IPS DF 6.9 (cell line): ENCODE results near the gene ZNF791.
"Not testable (repeated sequence)": the region's sequence is repeated elsewhere in the genome, so short reads cannot be mapped to it uniquely, and the experiment has no call there.

Experiments used
- DNase-seq: peaks from one replicate; pipeline ENCODE4 v3.0.0-alpha.2; 2013; ENCODE audit warnings: low read depth, low spot score
- H3K27ac ChIP-seq: one replicate; pipeline ENCODE4 v1.5.1; 2013; ENCODE audit warnings: low read length, control low read depth
- H3K27me3 ChIP-seq: 2 replicates; pipeline ENCODE4 v1.6.1; 2013; ENCODE audit warnings: mild to moderate bottlenecking, low read length; ENCODE audit not compliant: control insufficient read depth, insufficient read depth
- H3K36me3 ChIP-seq: 2 replicates; pipeline ENCODE4 v1.6.1; 2013; ENCODE audit warnings: low read length; ENCODE audit not compliant: control insufficient read depth, insufficient read depth
- H3K4me1 ChIP-seq: 2 replicates; pipeline ENCODE4 v1.6.1; 2013; ENCODE audit warnings: low read length; ENCODE audit not compliant: control insufficient read depth, insufficient read depth
- H3K4me3 ChIP-seq: 2 replicates; pipeline ENCODE4 v1.5.1; 2013; ENCODE audit warnings: mild to moderate bottlenecking, low read length
- H3K9me3 ChIP-seq: 2 replicates; pipeline ENCODE4 v1.6.1; 2013; ENCODE audit warnings: low read length, inconsistent platforms; ENCODE audit not compliant: control insufficient read depth, insufficient read depth
- whole genome bisulfite sequencing: extraction: QIAGEN DNeasy Blood & Tissue Kit; methylation state at CpG from one replicate; pipeline ENCODE4 v1.1.7; 2013; ENCODE audit warnings: mixed read lengths, missing lambda C conversion rate; ENCODE audit not compliant: insufficient read length, insufficient coverage; 5-methylcytosine and 5-hydroxymethylcytosine counted together

Gene ZNF791

DNA sequence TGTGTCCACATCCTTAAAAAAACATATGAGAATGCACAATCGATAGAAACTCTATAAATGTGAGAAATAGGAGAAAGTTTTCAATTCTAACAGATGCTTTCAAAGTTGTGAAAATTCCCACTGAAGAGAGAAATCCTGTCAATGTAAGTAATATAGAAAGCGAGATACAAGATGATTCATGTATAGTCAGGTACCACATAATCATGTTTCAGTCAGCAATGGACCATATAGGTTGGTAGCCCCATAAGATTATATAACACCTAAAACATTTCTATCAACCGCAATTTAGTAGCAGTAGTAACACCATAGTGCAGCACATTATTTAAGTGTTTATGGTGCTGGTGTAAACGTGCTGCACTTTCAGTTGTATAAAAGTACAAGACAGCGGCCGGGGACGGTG is 18.5 kb downstream of the ZNF791 start:
- no peaks in the 10 kb centered on the region for H3K27me3 ChIP-seq

DNA sequence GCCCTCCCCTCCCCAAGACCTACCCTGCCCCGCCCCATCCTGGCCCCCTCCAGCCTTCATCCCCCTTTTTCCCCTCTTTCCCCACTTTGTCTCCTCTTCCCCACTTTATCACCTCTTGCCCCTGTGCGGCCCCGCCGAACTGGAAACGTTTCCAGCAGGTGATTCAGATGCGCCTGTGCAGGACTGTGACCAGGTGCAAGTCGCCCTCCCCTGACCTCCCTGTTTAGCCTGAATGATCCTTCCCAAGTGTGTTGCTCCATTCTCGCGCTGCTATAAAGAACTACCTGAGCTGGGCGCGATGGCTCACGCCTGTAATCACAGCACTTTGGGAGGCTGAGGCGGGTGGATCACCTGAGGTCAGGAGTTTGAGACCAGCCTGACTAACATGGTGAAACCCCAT is 25.9 kb downstream of the ZNF791 start:
- H3K4me3 ChIP-seq, result no peak overlapping the region
- no peaks in the 10 kb centered on the region; the same call in 1 of the 2 replicates for H3K9me3 ChIP-seq
- no peaks in the 10 kb centered on the region for H3K4me1 ChIP-seq
- no peak for DNase-seq
- no peaks in the 10 kb centered on the region for H3K36me3 ChIP-seq
- no peak overlapping the region for H3K27ac ChIP-seq
- no peaks in the 10 kb centered on the region; the same call in 1 of the 2 replicates for H3K27me3 ChIP-seq
- WGBS, result no CpG with 5 or more reads among the region's 13 CpGs

More for the DNA sequence above, 18.5 kb downstream of the ZNF791 start:
- no peaks in the 10 kb centered on the region for H3K4me1 ChIP-seq
- H3K27ac ChIP-seq, result no peak overlapping the region
- no peak for DNase-seq
- H3K36me3 ChIP-seq, result peaks cover 31% of the 10 kb centered on the region; the same call in 1 of the 2 replicates
- H3K4me3 ChIP-seq, result no peak overlapping the region
- peaks cover 12% of the 10 kb centered on the region for H3K9me3 ChIP-seq
- WGBS, result no CpG with 5 or more reads among the region's 7 CpGs

DNA sequence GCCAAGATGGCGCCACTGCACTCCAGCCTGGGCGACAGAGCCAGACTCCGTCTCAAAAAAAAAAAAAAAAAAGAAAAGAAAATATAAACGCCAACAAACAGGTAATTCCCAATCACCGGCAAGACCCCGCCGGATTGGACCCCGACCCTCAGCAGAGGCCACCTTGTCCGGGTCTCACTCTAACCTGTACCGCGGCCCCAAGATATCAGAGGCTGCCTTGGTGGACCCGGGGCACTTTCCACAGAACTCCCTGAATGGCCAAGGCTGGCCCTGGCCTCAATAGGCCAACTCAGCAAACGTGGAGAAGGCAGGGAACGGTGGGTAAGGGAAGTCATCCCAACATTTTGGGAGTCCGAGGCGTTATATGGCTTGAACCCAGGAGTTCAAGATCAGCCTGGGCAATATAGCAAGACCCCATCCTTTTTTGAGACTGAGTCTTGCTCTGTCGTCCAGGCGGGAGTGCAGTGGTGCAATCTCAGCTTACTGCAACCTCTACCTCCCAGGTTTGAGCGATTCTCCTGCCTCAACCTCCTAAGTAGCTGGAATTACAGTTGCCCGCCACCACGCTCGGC is 28.0 kb downstream of the ZNF791 start:
- Histone ChIP-seq H3K9me3 (no peaks in the 10 kb centered on the region; the same call in 1 of the 2 replicates), H3K4me1 (no peaks in the 10 kb centered on the region), H3K4me3 (no peak overlapping the region), H3K27ac (no peak overlapping the region), H3K27me3 (no peaks in the 10 kb centered on the region; the same call in 1 of the 2 replicates), H3K36me3 (no peaks in the 10 kb centered on the region)
- no CpG with 5 or more reads among the region's 22 CpGs for WGBS
- DNase-seq, result no peak

DNA sequence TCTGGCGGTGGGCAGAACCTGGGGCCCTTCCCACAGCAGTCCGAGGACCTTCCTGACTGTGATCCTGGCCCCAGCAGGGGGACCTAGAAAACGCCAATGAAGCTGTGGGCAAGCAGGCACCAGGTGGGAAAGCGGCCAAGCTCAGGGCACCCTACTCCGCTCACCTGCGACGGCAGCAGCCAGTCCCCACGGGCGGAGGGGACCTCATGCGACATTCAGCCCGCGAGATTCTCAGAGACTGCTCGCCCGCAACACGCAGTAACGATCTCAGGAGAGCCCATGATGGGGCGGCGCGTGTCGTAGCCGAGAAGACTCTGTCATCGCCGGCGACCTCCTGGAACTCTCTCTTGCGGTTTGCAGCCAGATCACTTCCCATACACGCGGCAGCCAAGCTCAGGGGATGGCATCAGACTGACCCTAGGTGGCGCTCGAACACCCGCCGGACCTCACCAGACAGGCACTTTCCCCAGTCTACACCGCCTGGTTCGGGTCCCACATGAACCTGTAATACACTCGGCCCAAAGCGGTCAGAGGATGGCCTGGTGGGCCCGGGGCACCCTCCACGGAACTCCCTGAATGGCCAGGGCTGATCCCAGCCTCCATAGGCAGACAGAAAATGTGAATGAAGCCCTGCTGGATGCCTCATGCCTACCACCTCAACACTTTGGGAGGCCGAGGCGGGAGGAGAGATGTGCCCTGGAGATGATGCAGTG is 29.3 kb downstream of the ZNF791 start:
- DNase-seq, result peak; percentile 71
- Histone ChIP-seq H3K4me3 (peak overlapping the region; percentile 16; the same call in 1 of the 2 replicates), H3K27me3 (no peaks in the 10 kb centered on the region; the same call in 1 of the 2 replicates), H3K4me1 (no peaks in the 10 kb centered on the region), H3K27ac (no peak overlapping the region), H3K36me3 (no peaks in the 10 kb centered on the region), H3K9me3 (no peaks in the 10 kb centered on the region; the same call in 1 of the 2 replicates)
- WGBS, result no CpG with 5 or more reads among the region's 39 CpGs

DNA sequence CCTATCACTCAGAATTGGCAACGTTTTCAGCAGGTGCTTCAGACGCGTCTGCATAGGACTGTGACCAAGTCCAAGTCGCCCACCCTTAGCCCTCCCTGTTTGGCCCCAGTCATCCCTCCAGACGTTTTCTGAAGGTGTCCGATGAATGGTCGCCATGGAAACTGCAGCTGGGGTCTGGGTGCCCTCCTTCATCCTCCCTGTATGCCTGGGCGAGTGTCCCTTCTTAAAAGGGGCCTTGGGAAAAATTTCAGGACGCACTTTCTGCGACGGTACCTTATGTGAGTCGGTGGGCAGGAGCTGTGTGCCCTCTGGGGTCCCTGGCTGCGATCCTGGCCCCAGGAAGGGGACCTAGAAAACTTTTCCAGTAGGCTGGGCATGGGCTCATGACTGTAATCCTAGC is 30.7 kb downstream of the ZNF791 start:
- Histone ChIP-seq H3K36me3 (no peaks in the 10 kb centered on the region), H3K4me1 (no peaks in the 10 kb centered on the region), H3K4me3 (no peak overlapping the region), H3K27ac (no peak overlapping the region), H3K27me3 (no peaks in the 10 kb centered on the region; the same call in 1 of the 2 replicates), H3K9me3 (no peaks in the 10 kb centered on the region; the same call in 1 of the 2 replicates)
- no CpG with 5 or more reads among the region's 13 CpGs for WGBS
- no peak for DNase-seq

DNA sequence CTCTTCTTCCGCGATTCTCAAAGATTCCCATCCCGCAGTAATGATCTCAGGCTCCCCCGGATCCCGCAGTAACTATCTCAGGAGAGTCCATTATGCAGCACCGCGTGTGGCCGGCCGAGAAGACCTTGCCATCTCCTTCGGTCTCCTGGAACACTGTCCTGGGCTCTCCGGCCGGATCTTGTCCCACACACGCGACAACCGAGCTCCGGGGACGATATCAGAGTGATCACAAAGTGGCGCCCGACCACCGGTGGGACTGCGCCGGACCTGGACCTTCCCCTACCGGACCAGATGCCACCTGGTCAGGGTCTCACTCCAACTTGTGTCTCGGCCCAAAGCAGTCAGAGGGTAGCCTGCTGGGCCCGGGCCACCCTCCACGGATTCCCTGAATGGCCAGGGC is 31.8 kb downstream of the ZNF791 start:
- Histone ChIP-seq H3K36me3 (no peaks in the 10 kb centered on the region), H3K9me3 (no peaks in the 10 kb centered on the region; the same call in 1 of the 2 replicates)

DNA sequence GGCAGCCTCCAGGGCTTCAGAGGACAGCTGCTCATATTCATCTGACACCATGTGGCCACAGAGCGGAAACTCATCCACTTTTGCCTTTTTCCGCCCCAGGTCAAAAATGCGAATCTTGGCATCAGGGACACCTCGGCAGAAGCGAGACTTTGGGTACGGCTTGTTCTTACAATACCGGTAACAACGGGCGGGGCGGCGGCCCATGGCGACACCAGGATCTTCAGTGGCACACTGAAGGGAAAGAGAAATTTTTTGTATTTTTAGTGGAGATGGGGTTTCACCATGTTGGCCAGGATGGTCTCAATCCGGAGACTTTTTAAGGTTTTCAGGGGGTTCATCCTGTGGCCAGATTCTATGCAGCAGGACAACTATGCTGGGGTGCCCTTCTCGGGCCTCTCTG is 33.0 kb downstream of the ZNF791 start:
- not testable (repeated sequence) for H3K4me1 ChIP-seq, H3K36me3 ChIP-seq, DNase-seq, H3K27me3 ChIP-seq, H3K27ac ChIP-seq, H3K4me3 ChIP-seq, H3K9me3 ChIP-seq
- no CpG with 5 or more reads among the region's 14 CpGs for WGBS

More for the DNA sequence above, 31.8 kb downstream of the ZNF791 start:
- no peak for DNase-seq
- no CpG with 5 or more reads among the region's 26 CpGs for WGBS
- Histone ChIP-seq H3K4me1 (no peaks in the 10 kb centered on the region), H3K4me3 (no peak overlapping the region), H3K27me3 (no peaks in the 10 kb centered on the region; the same call in 1 of the 2 replicates), H3K27ac (no peak overlapping the region)

DNA sequence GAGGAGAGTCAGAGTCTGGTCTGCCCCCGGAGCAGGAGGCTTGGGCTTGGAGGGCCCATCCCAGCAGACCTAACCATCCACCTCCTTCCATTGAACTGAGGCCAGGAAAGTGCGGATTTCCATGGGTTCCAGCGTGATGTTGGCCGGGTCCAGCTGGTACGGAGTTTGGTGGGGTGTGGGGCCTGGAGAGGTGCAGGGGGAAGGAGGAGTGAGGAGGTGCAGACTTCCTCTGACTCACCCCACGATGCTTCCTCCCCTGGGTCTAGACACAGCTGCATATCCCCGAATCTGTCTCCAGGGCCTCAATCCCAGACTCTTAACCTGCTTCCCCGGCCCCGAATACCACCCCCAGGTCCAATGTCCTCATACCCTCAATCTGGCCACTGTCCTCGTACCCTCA is 35.8 kb downstream of the ZNF791 start:
- WGBS, result no CpG with 5 or more reads among the region's 10 CpGs
- H3K27ac ChIP-seq, result no peak overlapping the region
- no peaks in the 10 kb centered on the region for H3K4me1 ChIP-seq
- H3K36me3 ChIP-seq, result no peaks in the 10 kb centered on the region
- H3K27me3 ChIP-seq, result no peaks in the 10 kb centered on the region; the same call in 1 of the 2 replicates
- H3K4me3 ChIP-seq, result no peak overlapping the region
- H3K9me3 ChIP-seq, result no peaks in the 10 kb centered on the region
- DNase-seq, result no peak

DNA sequence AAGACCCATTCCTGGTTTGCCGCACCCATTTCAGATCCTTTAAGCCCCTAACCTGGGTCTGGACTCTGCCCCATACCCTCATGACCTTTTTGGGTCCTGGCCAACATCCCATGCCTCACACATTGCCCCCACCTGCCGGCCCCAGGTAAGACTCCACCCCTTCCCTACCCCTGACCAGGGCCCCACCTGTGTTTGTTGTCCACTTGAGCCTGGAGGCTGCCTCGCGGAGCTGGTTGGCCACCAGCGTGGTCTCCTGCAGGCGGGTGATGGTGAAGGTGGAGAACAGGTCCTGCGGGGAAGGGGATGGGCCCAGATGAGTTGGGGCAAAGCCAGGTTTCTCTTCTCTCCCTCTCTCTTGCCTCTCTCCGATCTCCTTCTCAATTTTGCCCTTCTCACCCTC is 36.3 kb downstream of the ZNF791 start:
- Histone ChIP-seq H3K27me3 (no peaks in the 10 kb centered on the region), H3K27ac (no peak overlapping the region), H3K4me3 (no peak overlapping the region), H3K9me3 (no peaks in the 10 kb centered on the region), H3K36me3 (no peaks in the 10 kb centered on the region), H3K4me1 (no peaks in the 10 kb centered on the region)
- WGBS, result no CpG with 5 or more reads among the region's 8 CpGs
- no peak for DNase-seq

DNA sequence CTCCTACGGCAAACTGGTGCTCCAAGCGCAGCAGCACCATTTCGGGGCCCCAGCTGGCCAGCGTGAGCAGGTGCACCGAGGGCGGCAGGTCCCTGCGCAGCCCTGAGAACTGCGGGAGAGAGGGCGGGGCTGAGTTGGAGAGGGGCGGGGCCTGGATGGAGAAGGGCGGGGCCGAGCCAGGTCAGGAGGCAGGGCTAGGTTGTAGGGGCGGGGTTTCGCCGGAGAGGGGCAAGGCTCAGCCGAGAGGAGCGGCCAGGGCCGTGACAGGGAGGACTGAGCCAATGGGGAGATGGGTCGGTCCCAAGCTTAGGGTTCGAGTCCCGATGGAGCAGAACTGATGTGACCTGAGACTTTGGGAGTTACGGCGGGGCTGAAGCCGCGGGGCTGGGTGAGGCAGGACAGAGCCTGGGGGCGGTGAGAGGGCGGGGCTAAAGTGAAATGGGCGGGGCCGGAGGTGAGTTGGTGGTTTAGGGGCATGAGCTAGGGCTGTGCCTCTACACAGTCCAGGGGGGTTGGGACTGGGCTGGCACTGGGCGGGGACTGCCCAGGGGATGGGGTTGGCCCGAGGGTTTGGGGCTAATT is 36.9 kb downstream of the ZNF791 start:
- Histone ChIP-seq H3K36me3 (no peaks in the 10 kb centered on the region), H3K9me3 (no peaks in the 10 kb centered on the region), H3K27ac (no peak overlapping the region), H3K4me3 (no peak overlapping the region), H3K27me3 (no peaks in the 10 kb centered on the region), H3K4me1 (no peaks in the 10 kb centered on the region)
- DNase-seq, result no peak
- WGBS, result no CpG with 5 or more reads among the region's 31 CpGs
